SK-N-SH (cell line): ENCODE results near the gene POFUT2. TPM values are rescaled to one million over a fixed set of nuclear protein-coding genes. Genes with fewer than 3 reads are reported as not detected.

Experiments used
- CTCF ChIA-PET: fragments of 300-600, 350-600 bp; formaldehyde crosslinking; extraction: SDS; loops from one replicate; lab custom pipeline; 2021; lab: Yijun Ruan, JAX
- POLR2A ChIA-PET: fragments of 350-600 bp; sonication (Branson Sonifier 250); formaldehyde crosslinking; extraction: SDS; loops from one replicate; lab custom pipeline; 2020; ENCODE audit warnings: antibody characterized with exemption, inconsistent platforms; lab: Yijun Ruan, JAX
- DNase-seq: peaks from one replicate; pipeline ENCODE4 v3.0.0; 2012
- H2AFZ ChIP-seq: fragments of 200-600 bp; sonication (generic); 2 replicates; pipeline ENCODE4 v1.8.1; 2016; ENCODE audit warnings: antibody characterized with exemption, mild to moderate bottlenecking, low read depth
- H3F3A ChIP-seq: fragments of 200-600 bp; sonication (generic); replicated peaks from 2 replicates; pipeline ENCODE3; 2016; ENCODE audit warnings: antibody characterized with exemption, mild to moderate bottlenecking; ENCODE audit not compliant: insufficient read depth
- H3K27ac ChIP-seq, 2 experiments: fragments of 200-500 bp in 1 of 2; fragments of 200-600 bp in 1 of 2; sonication (Bioruptor generic) in 1 of 2; sonication (generic), shearing (Covaris generic) in 1 of 2; 2 replicates each; pipeline versions ENCODE4 v1.5.1 to v1.6.1; 2014 to 2016; ENCODE audit warnings: low read depth in 2 of 2, inconsistent platforms in 1 of 2, low read length in 1 of 2, mild to moderate bottlenecking in 1 of 2, mixed read lengths in 1 of 2
- H3K27me3 ChIP-seq: fragments of 200-600 bp; sonication (generic), shearing (Covaris generic); 2 replicates; pipeline ENCODE4 v1.6.1; 2016; ENCODE audit warnings: mixed run types; ENCODE audit not compliant: insufficient read depth
- H3K36me3 ChIP-seq, 2 experiments: fragments of 200-500 bp in 1 of 2; fragments of 200-600 bp in 1 of 2; sonication (Bioruptor generic) in 1 of 2; sonication (generic) in 1 of 2; replicated peaks in 1 of 2; 2 replicates each; pipeline versions ENCODE3 to v1.5.1; 2014 to 2016; ENCODE audit warnings: low read length in 1 of 2, mild to moderate bottlenecking in 1 of 2; ENCODE audit not compliant: insufficient read depth in 2 of 2, control insufficient read depth in 1 of 2
- H3K4me1 ChIP-seq, 2 experiments: fragments of 200-500 bp in 1 of 2; fragments of 200-600 bp in 1 of 2; sonication (Bioruptor generic) in 1 of 2; sonication (generic), shearing (Covaris generic) in 1 of 2; 2 replicates each; pipeline versions ENCODE4 v1.5.1 to v1.6.1; 2014 to 2016; ENCODE audit warnings: low read depth in 1 of 2, low read length in 1 of 2, mixed run types in 1 of 2; ENCODE audit not compliant: insufficient read depth in 2 of 2, control insufficient read depth in 1 of 2
- H3K4me2 ChIP-seq: fragments of 200-600 bp; sonication (generic), shearing (Covaris generic); 2 replicates; pipeline ENCODE4 v1.6.1; 2017; ENCODE audit warnings: mixed run types
- H3K4me3 ChIP-seq, 2 experiments: fragments of 200-500 bp in 1 of 2; fragments of 200-600 bp in 1 of 2; sonication (Bioruptor generic) in 1 of 2; sonication (generic), shearing (Covaris generic) in 1 of 2; 2 replicates each; pipeline versions ENCODE4 v1.5.1 to v1.8.1; 2014 to 2016; ENCODE audit warnings: low read depth in 2 of 2, inconsistent platforms in 1 of 2, low read length in 1 of 2, mild to moderate bottlenecking in 1 of 2, mixed read lengths in 1 of 2, moderate library complexity in 1 of 2
- H3K79me2 ChIP-seq: fragments of 200-600 bp; sonication (generic); 2 replicates; pipeline ENCODE4 v1.8.1; 2017; ENCODE audit warnings: mild to moderate bottlenecking; ENCODE audit not compliant: insufficient read depth
- H3K9ac ChIP-seq: fragments of 200-600 bp; sonication (generic); 2 replicates; pipeline ENCODE4 v1.6.1; 2017; ENCODE audit warnings: mixed run types
- H3K9me2 ChIP-seq: fragments of 200-600 bp; sonication (generic); 2 replicates; pipeline ENCODE4 v1.6.1; 2017; ENCODE audit warnings: mixed run types
- H3K9me3 ChIP-seq: fragments of 200-600 bp; sonication (generic); 2 replicates; pipeline ENCODE4 v1.6.1; 2017; ENCODE audit warnings: mixed run types, mild to moderate bottlenecking, moderate library complexity
- H4K20me1 ChIP-seq: fragments of 200-600 bp; sonication (generic); 2 replicates; pipeline ENCODE4 v1.6.1; 2017; ENCODE audit warnings: mild to moderate bottlenecking, mixed run types; ENCODE audit not compliant: insufficient read depth
- CHD2 ChIP-seq: fragments of 150-350 bp; IDR thresholded peaks from 2 replicates; pipeline ENCODE4 v1.6.1; 2018; ENCODE audit warnings: low read length; ENCODE audit not compliant: partially characterized antibody
- CTCF ChIP-seq: fragments of 200-600 bp; sonication (generic); IDR thresholded peaks from 2 replicates; pipeline ENCODE4 v1.6.1; 2017; ENCODE audit warnings: antibody characterized with exemption, mild to moderate bottlenecking, moderate library complexity
- ELF1 ChIP-seq: IDR thresholded peaks from 2 replicates; pipeline ENCODE4 v1.4.0; 2012
- EZH2phosphoT487 ChIP-seq: fragments of 200-600 bp; sonication (generic); IDR thresholded peaks from 2 replicates; pipeline ENCODE4 v1.6.1; 2017; ENCODE audit warnings: low read depth, mixed run types, mild to moderate bottlenecking, antibody characterized with exemption, moderate library complexity, borderline replicate concordance
- FOSL2 ChIP-seq: IDR thresholded peaks from 2 replicates; pipeline ENCODE4 v1.4.0; 2012; ENCODE audit warnings: low read depth, mild to moderate bottlenecking, moderate library complexity, borderline replicate concordance
- FOXJ3 ChIP-seq: sonication (generic); formaldehyde crosslinking; IDR thresholded peaks from 2 replicates; pipeline ENCODE4 v1.5.1; 2020; ENCODE audit warnings: mild to moderate bottlenecking, missing genetic modification reagents
- FOXM1 ChIP-seq: IDR thresholded peaks from 2 replicates; pipeline ENCODE4 v1.4.0; 2012; ENCODE audit warnings: low read depth, mild to moderate bottlenecking
- GATA2 ChIP-seq: sonication (generic); formaldehyde crosslinking; IDR thresholded peaks from 2 replicates; pipeline ENCODE4 v1.5.0; 2020; ENCODE audit warnings: mild to moderate bottlenecking, missing genetic modification reagents
- JUND ChIP-seq: IDR thresholded peaks from 2 replicates; pipeline ENCODE4 v1.4.0; 2012
- MAX ChIP-seq: IDR thresholded peaks from 2 replicates; pipeline ENCODE4 v1.4.0; 2012; ENCODE audit warnings: low read depth
- MXI1 ChIP-seq: IDR thresholded peaks from 2 replicates; pipeline ENCODE4 v1.6.1; 2012; ENCODE audit warnings: mild to moderate bottlenecking, low read depth, low read length, improper control_type of control experiment
- PBX3 ChIP-seq: IDR thresholded peaks from 2 replicates; pipeline ENCODE4; 2012
- POLR2AphosphoS5 ChIP-seq: IDR thresholded peaks from 2 replicates; pipeline ENCODE4 v1.6.1; 2012; ENCODE audit warnings: low read depth, low read length
- RAD21 ChIP-seq: IDR thresholded peaks from 2 replicates; pipeline ENCODE4 v1.6.1; 2012; ENCODE audit warnings: mild to moderate bottlenecking, low read length
- RFX5 ChIP-seq: IDR thresholded peaks from 2 replicates; pipeline ENCODE4 v1.6.1; 2012; ENCODE audit warnings: mild to moderate bottlenecking, improper control_type of control experiment, low read length
- SMC3 ChIP-seq: IDR thresholded peaks from 2 replicates; pipeline ENCODE4 v1.6.1; 2012; ENCODE audit warnings: low read depth, low read length, improper control_type of control experiment
- TCF12 ChIP-seq: IDR thresholded peaks from 2 replicates; pipeline ENCODE4 v1.4.0; 2012
- TEAD4 ChIP-seq: IDR thresholded peaks from 2 replicates; pipeline ENCODE4 v1.4.0; 2012; ENCODE audit warnings: mild to moderate bottlenecking, borderline replicate concordance; ENCODE audit not compliant: insufficient read depth
- USF1 ChIP-seq: IDR thresholded peaks from 2 replicates; pipeline ENCODE4 v1.4.0; 2012; ENCODE audit warnings: low read depth, borderline replicate concordance
- WGBS: methylation state at CpG from one replicate; pipeline ENCODE4 v1.1.6; 2017; ENCODE audit warnings: low lambda C conversion rate; 5-methylcytosine and 5-hydroxymethylcytosine counted together
- polyA plus RNA-seq, 3 experiments: library from polyadenylated mRNA; depleted of rRNA; stranded (reverse); fragments of >200 nt; gene quantifications; 2 replicates each; pipeline ENCODE4 v1.2.3, GENCODE V29; 2012

POFUT2 gene
- polyA plus RNA-seq, 1 of the 3 experiments (the other 2 are of a cell fraction): 53.3 TPM

GRCh38 chr21:45224189-45224938, 63.3 kb downstream of the POFUT2 start (continued):
- TF ChIP-seq USF1: no peak
- no peak for TF ChIP-seq FOXM1
- no peak for TF ChIP-seq RFX5
- TF ChIP-seq JUND: no peak
- TF ChIP-seq ELF1: no peak
- TF ChIP-seq RAD21: no peak
- TF ChIP-seq MXI1: no peak
- no peak for TF ChIP-seq GATA2
- no peak for TF ChIP-seq SMC3
- no peak for TF ChIP-seq MAX

- Histone ChIP-seq H3K9me3 (no peaks in the 10 kb centered on the region), H3K9me2 (no peaks in the 10 kb centered on the region), H3K79me2 (no peaks in the 10 kb centered on the region), H3K4me3 (no peak overlapping the region), H3K4me1 (peaks cover 7 to 13% of the 10 kb centered on the region in 2 experiments; a peak in 2 of 4 replicates), H3F3A (peaks cover 12% of the 10 kb centered on the region), H3K27me3 (no peaks in the 10 kb centered on the region), H2AFZ (no peak overlapping the region), H3K4me2 (no peak overlapping the region), H3K27ac (no peak overlapping the region), H3K9ac (no peak overlapping the region), H3K36me3 (peaks cover 0 to 3% of the 10 kb centered on the region in 2 experiments), H4K20me1 (peaks cover 7% of the 10 kb centered on the region)
- POLR2A ChIA-PET: no interaction called here
- CTCF ChIA-PET: interaction anchor here (0.8 to 1.5 kb wide), 7 partner anchors 12 to 255 kb away, joined by 3 to 7 read pairs (median 3); no protein-coding TSS in a partner anchor
- 94% methylated on average over 24 of the region's 36 CpGs for WGBS
- TF ChIP-seq MXI1 (no peak), JUND (no peak), CHD2 (no peak), RFX5 (no peak), POLR2AphosphoS5 (no peak), EZH2phosphoT487 (no peak), FOXJ3 (CRISPR knock-in tag) (no peak), FOSL2 (no peak), TCF12 (no peak), CTCF (no peak), PBX3 (no peak), TEAD4 (no peak)
- TF ChIP-seq, all 33 proteins: peak for 0
- no peak for DNase-seq
These were observed 64.2 kb downstream of the POFUT2 start for GRCh38 chr21:45223236-45224185.
